CD4-positive, alpha-beta T cell treated with Interleukin-4 for 1 hour (primary cell): ENCODE data around the gene EXOC5.
A peak's percentile ranks its signal among the peaks of the same experiment; 100 is the strongest.
"Not testable (repeated sequence)": the region's sequence is repeated elsewhere in the genome, so short reads cannot be mapped to it uniquely, and the experiment has no call there.

Experiments used
- DNase-seq, 2 donors: peaks; one replicate each; pipeline ENCODE4 v3.0.0-alpha.2; 2020 to 2022

EXOC5 gene

GRCh38 chr14:57258221-57258620 lies 10.5 kb downstream of the EXOC5 start:
- DNase-seq, result not testable (repeated sequence)

GRCh38 chr14:57254884-57255283 lies 13.8 kb downstream of the EXOC5 start:
- no peak for DNase-seq

GRCh38 chr14:57246933-57247657 lies 21.6 kb downstream of the EXOC5 start:
- no peak for DNase-seq

- DNase-seq, result no peak
Measured at GRCh38 chr14:57245941-57246340, 22.8 kb downstream of the EXOC5 start.

- DNase-seq, result no peak
Measured at GRCh38 chr14:57244106-57244505, 24.6 kb downstream of the EXOC5 start.

DNA sequence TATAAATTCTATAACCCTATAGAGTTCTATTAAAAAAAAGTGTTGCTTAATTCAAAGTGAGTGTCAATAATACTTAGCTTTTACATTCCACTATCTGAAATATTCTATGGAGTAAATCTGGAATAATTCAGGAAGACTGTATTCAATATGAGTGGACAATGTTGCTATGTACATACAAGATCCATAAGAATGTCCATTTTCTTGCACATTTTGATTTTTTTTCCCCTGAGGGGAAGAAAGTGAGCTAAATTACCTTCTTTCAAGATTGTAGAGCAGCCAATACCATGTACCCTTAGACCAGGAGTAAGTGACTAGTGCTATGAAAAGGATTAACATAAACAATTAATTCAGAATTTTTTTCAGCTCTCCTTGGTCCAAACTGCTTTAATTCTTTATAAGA lies 25.4 kb downstream of the EXOC5 start:
- DNase-seq, result no peak

DNA sequence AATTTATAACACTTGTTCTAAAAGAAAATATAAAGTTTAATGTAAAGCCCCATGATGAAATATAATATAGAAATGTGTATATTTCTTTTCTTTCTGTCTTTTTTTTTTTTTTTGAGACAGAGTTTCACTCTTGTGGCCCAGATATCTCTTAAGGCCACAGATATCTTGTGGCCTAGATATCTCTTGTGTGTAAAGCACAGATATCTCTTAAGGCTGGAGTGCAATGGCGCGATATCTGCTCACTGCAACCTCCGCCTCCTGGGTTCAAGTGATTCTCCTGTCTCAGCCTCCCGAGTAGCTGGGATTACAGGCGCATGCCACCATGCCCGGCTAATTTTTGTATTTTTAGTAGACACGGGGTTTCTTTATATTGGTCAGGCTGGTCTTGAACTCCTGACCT lies 28.6 kb downstream of the EXOC5 start:
- DNase-seq, result not testable (repeated sequence)

DNA sequence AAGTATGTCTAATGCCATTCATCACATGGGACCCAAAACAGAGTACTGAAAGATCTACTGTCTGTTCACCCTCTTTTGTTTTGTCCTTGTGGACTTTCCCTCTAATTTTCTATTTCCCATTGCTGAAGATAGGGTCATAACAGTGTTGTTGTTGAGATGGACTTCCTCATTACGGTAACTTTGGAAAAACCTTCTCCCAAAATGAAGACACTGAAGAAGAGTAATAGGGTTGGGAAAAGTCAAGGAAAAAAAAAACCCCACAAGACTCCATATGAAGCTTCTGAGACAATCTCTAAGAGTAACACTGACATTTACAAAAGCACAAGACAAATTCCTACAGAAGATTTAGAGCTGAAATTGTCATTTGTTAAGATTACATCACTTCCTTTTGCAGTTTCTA lies 36.7 kb downstream of the EXOC5 start:
- DNase-seq, result no peak

GRCh38 chr14:57228320-57228719 lies 40.4 kb downstream of the EXOC5 start:
- DNase-seq, result not testable (repeated sequence)

GRCh38 chr14:57227083-57227482 lies 41.6 kb downstream of the EXOC5 start:
- DNase-seq, result no peak

GRCh38 chr14:57221931-57222330 lies 46.8 kb downstream of the EXOC5 start:
- no peak for DNase-seq

DNA sequence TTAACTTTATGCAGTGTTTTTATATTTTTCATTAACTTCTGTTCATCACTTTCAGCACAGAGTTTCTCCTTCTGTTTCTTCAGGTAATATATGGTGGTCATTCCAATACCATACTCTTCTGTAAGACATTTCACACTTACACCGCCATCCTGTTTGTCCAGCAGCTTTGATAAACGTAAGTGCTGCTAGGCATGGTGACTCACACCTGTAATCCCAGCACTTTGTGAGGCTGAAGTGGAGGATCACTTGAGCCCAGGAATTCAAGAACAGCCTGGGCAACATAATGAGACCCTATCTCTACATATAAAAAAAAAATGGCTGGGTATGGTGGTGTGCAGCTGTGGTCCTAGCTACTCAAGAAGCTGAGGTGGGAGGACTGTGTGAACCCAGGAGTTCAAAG lies 55.8 kb downstream of the EXOC5 start:
- no peak for DNase-seq

DNA sequence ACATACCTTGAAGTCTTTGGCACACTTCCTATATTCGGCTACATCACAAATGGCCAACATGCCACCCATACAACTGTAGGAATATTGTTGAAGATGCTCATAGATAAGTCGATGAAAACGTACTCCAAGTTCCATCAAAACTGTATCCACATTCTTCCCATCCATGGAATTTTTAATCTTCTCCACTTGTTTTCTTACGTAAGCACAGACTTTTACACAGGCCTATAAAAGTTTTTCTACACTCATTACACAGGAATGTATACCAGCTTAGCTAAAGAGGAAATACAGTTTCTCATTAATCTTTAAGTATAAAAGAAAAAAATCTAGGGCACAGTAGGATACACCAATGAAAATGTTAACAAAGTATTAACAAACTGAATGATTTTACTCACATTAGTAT lies 59.1 kb downstream of the EXOC5 start:
- DNase-seq, result no peak

DNA sequence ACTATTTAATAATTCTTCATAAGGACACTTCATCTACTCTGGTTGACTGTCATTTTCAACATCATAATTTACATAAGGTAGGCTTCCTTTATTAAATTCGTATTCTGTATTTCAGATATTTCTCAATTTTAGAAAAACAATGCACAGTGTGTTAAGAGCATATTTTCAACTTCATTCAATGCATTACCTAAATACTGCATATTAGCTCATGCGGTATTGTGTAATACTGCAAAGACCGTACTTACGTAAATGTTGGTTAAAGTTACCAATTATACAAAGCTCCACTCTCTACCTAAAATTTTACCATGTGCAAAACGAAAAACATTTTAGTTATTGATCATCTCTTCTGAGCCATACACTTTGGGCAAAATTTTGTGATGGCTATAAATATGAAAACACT lies 62.8 kb downstream of the EXOC5 start:
- DNase-seq, result no peak

DNA sequence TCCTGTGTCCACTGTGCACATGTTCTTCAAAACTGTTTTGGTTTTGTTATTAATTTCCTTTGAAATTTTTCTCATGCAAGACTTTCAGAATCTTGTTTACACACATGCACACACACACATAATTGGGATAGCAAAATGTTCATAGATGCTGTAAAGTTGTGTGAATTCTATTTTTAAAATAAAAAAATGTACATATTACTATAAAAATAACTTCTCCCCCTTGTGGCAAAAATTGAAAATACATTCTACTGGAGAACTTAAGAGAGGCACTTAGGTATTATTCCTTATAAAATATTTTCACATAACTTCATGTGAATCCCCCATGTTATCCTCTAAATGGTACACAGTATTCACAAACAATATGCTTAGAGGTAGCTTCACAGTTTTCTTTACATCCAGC lies 66.0 kb downstream of the EXOC5 start:
- DNase-seq, result peak in 1 of 2 donors; percentile 16

DNA sequence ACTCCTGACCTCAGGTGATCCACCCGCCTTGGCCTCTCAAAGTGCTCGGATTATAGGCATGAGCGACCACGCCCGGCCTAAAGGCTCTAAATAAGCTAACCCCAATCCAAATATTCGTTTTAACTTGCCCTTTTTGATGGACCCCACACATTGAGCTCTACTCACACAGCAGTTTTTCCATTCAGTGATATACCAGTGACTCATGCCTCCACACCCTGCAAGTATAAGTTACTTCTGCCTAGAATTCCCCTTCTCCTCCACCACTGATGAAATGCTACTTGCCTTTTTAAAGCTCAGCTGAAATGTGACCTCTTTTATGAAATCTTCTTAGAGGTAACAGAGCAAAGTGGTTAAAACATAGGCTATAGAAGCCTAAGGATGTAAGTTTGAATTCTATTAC lies 68.8 kb downstream of the EXOC5 start:
- DNase-seq, result no peak

DNA sequence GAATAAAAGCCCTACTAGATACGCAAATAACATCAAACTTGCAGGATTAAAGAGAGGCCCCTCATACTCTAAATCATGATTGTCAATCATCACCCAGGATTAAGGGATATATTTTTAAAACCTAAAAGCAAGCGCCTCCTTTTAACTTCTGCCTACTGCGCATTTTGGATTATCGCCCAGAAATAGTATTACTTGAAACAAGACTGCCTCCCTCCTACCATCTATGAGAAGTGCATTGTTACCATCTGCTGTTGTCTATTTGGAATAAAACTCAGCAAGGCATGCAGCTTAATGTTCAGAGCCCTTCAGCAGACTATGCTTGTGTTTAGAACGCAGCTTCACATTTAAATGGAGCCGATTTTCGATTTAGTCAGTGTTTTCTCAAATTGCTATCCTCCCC lies 79.6 kb downstream of the EXOC5 start:
- DNase-seq, result no peak

- DNase-seq, result no peak
Measured at GRCh38 chr14:57182760-57183503, 85.8 kb downstream of the EXOC5 start.

GRCh38 chr14:57179273-57179672 lies 89.4 kb downstream of the EXOC5 start:
- DNase-seq, result no peak

GRCh38 chr14:57174466-57174865 lies 94.2 kb downstream of the EXOC5 start:
- no peak for DNase-seq

- DNase-seq, result no peak
Measured at GRCh38 chr14:57171903-57172302, 96.8 kb downstream of the EXOC5 start.

DNA sequence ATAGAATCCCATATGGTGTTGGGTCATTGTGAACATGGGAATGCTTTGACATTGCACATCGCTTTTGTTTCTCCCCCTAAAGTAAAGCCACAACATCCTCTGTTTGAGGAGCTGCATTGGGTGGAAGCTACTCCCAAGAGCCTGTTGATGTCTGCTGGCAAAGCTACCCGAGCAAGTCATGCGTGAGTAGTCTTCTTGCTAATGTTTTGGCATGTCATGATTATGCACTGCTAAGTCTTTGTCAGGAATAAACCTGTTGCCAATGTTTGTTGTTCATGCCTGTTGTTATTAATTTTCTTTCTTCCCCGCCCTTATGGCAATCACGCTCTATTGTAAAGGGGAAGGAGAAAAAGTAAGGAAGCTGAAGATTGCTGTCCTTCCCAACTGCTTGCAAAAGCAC lies 97.3 kb downstream of the EXOC5 start:
- DNase-seq, result no peak

DNA sequence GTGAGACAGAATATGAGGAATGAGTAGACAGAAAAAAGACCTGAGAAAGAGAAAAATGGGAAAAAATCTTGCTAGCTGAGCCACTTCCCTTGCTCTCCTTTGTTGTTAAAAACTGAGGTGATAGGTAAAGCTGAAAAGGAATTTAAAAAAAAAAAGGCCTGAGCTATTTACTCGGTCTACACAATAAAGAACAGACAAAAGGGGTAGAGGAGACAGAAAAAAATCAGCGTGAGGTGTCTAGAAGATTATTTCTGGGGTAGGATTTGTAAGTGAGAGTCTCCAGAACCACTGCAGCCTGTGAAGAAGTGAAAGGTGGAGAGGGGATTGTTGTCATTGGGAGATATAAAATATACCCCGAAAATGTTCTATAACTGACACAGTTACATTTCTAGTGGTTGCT lies 98.8 kb downstream of the EXOC5 start:
- no peak for DNase-seq

DNA sequence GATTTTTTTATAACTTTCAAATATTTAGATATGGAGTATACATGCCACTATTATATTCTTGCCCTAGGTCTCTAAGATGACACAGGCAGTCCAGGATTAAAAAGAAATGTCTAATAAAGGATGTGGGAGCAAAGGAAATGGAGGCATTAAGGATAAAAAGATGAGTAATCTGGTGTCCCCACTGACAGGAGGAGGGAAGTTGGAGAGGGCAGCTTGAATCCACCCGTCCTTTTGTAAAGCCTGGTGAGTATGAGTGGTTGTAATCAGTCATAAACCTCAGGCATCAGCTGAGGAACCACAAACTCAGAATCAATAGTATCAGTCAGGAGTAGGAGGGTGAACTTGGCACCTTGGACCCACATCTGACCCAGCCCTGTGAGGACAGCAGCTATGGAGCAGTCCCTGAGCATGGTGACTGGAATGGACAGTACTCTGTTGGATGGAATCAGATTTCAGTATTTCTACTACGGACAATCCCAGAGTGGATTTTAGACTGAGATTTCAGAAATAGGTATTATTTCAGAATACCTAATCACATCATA lies 100.5 kb downstream of the EXOC5 start:
- DNase-seq, result no peak
